HepG2 (cell line): Measurements from ENCODE around the gene MGARP. TPM values are rescaled to one million over a fixed set of nuclear protein-coding genes. Genes with fewer than 3 reads are reported as not detected.

ENCODE experiments used
- ATAC-seq: fragments of 200-7000 bp; cut with Tn5 transposase; 3 replicates; pipeline ENCODE4 v1.9.1; 2020; ENCODE audit warnings: mild to moderate bottlenecking, moderate library complexity
- BruUV-seq: library from RNA; stranded (reverse); fragments of 400-500 nt; replicated peaks from 2 replicates; lab custom pipeline; 2021; lab: Mats Ljungman, UMichigan
- CTCF ChIA-PET: fragments of 300-600 bp; formaldehyde crosslinking; extraction: SDS; loops from one replicate; lab custom pipeline; 2021; ENCODE audit warnings: low total read pairs, inconsistent platforms, low intra/inter-chr PET ratio; lab: Yijun Ruan, JAX
- POLR2A ChIA-PET: fragments of 350-600 bp; sonication (Branson Sonifier 250); formaldehyde crosslinking; loops from one replicate; lab custom pipeline; 2020; ENCODE audit warnings: antibody characterized with exemption, inconsistent platforms; lab: Yijun Ruan, JAX
- DNase-seq: peaks from one replicate; pipeline ENCODE4 v3.0.0-alpha.2; 2015; ENCODE audit warnings: low spot score
- FAIRE-seq: peaks from 3 replicates; lab custom pipeline; 2011; peaks lifted over from hg19 to GRCh38; lab: Jason Lieb, UNC
- H2AFZ ChIP-seq: one replicate; pipeline ENCODE4 v1.6.1; 2011; ENCODE audit warnings: low read length, inconsistent platforms
- H3K27ac ChIP-seq: fragments of 300-600 bp; 3 replicates; pipeline ENCODE4 v1.8.0; 2011; ENCODE audit warnings: mixed run types, mild to moderate bottlenecking, mixed read lengths, low read length, inconsistent platforms; ENCODE audit not compliant: insufficient read depth; ENCODE audit errors: extremely low read length
- H3K27me3 ChIP-seq, 2 experiments: fragments of 200-600 bp in 1 of 2; 2 replicates in 1 of 2; 3 replicates in 1 of 2; pipeline versions ENCODE4 v1.6.0 to v1.8.0; 2011; ENCODE audit warnings: low read length in 2 of 2, mild to moderate bottlenecking in 2 of 2, moderate library complexity in 2 of 2, inconsistent platforms in 1 of 2; ENCODE audit not compliant: insufficient read depth in 2 of 2, control insufficient read depth in 1 of 2
- H3K36me3 ChIP-seq, 2 experiments: fragments of 200-600 bp in 1 of 2; replicated peaks in 1 of 2; 2 replicates in 1 of 2; 3 replicates in 1 of 2; pipeline versions ENCODE4 v1.5.1 to v1.8.0; 2011; ENCODE audit warnings: low read length in 2 of 2, inconsistent platforms in 1 of 2; ENCODE audit not compliant: insufficient read depth in 2 of 2, control insufficient read depth in 1 of 2
- H3K4me1 ChIP-seq: 2 replicates; pipeline ENCODE4 v1.5.1; 2012; ENCODE audit warnings: low read length, inconsistent platforms; ENCODE audit not compliant: insufficient read depth
- H3K4me2 ChIP-seq: 2 replicates; pipeline ENCODE4 v1.6.0; 2011; ENCODE audit warnings: low read depth, low read length, inconsistent platforms
- H3K4me3 ChIP-seq, 3 experiments: fragments of 200-600 bp in 1 of 3; sonication (generic), shearing (Covaris generic) in 1 of 3; replicated peaks in 1 of 3; 2 replicates each; pipeline ENCODE4 v1.5.1; 2011 to 2016; ENCODE audit warnings: low read length in 3 of 3, inconsistent platforms in 2 of 3, low read depth in 2 of 3, mild to moderate bottlenecking in 2 of 3, control low read depth in 1 of 3, mixed read lengths in 1 of 3; ENCODE audit not compliant: insufficient read depth in 1 of 3
- H3K79me2 ChIP-seq: one replicate; pipeline ENCODE4 v1.6.1; 2011; ENCODE audit warnings: low read length, inconsistent platforms; ENCODE audit not compliant: insufficient read depth
- H3K9ac ChIP-seq: 2 replicates; pipeline ENCODE4 v1.6.0; 2011; ENCODE audit warnings: mild to moderate bottlenecking, low read depth, low read length, inconsistent platforms; ENCODE audit not compliant: insufficient read depth
- H3K9me3 ChIP-seq: 2 replicates; pipeline ENCODE4 v1.5.1; 2012; ENCODE audit warnings: mild to moderate bottlenecking, low read length
- H4K20me1 ChIP-seq: 2 replicates; pipeline ENCODE4 v1.6.0; 2011; ENCODE audit warnings: inconsistent platforms, mild to moderate bottlenecking, low read length, moderate library complexity; ENCODE audit not compliant: insufficient read depth
- ATF7-NPFF ChIP-seq: sonication (generic); formaldehyde crosslinking; IDR thresholded peaks from 2 replicates; pipeline ENCODE4 v1.8.1; 2023; ENCODE audit warnings: mild to moderate bottlenecking, low read depth, missing genetic modification reagents, moderate library complexity
- CBFB ChIP-seq: sonication (generic); formaldehyde crosslinking; IDR thresholded peaks from 2 replicates; pipeline ENCODE4 v1.4.0; 2020; ENCODE audit warnings: missing genetic modification reagents
- NCOA5 ChIP-seq: sonication (generic); formaldehyde crosslinking; IDR thresholded peaks from 2 replicates; pipeline ENCODE4 v1.4.0; 2020; ENCODE audit warnings: missing genetic modification reagents
- NFKBIZ ChIP-seq: IDR thresholded peaks from 2 replicates; pipeline ENCODE4 v1.6.1; 2018; ENCODE audit warnings: missing genetic modification reagents, missing compliant biosample characterization
- SP4 ChIP-seq: sonication (generic); formaldehyde crosslinking; IDR thresholded peaks from 2 replicates; pipeline ENCODE4 v1.8.1; 2023; ENCODE audit warnings: mild to moderate bottlenecking, missing genetic modification reagents
- SP5 ChIP-seq: IDR thresholded peaks from 2 replicates; pipeline ENCODE4 v1.6.1; 2016; ENCODE audit warnings: low read depth, borderline replicate concordance
- SRF ChIP-seq: IDR thresholded peaks from 2 replicates; pipeline ENCODE4 v1.6.1; 2011; ENCODE audit warnings: mild to moderate bottlenecking, low read depth, low read length, moderate library complexity
- ZC3H4 ChIP-seq: sonication (generic); formaldehyde crosslinking; IDR thresholded peaks from 2 replicates; pipeline ENCODE4 v1.4.0; 2020; ENCODE audit warnings: missing genetic modification reagents, borderline replicate concordance
- WGBS: methylation state at CpG from one replicate; pipeline ENCODE4 v1.1.6; 2017; ENCODE audit warnings: low lambda C conversion rate; 5-methylcytosine and 5-hydroxymethylcytosine counted together
- in situ Hi-C: cut with HindIII; loops from 2 replicates; pipeline ENCODE4 v1.10.0; 2017; ENCODE audit warnings: low pct_unique_long_range_greater_than_20kb; ENCODE audit not compliant: extremely low pct_ligation_motif_present
- intact Hi-C: fragments of 100-400 bp; cut with micrococcal nuclease; formaldehyde crosslinking; loops from one replicate; pipeline ENCODE4 v1.10.0; 2022; ENCODE audit not compliant: unreplicated experiment
- polyA plus RNA-seq, 8 experiments: library from polyadenylated mRNA; depleted of rRNA in 3 of 8; stranded (reverse) in 7 of 8; unstranded in 1 of 8; fragments of >200 nt; fragmentation: Illumina TruSeq in 4 of 8; extraction: Trizol in 4 of 8; gene quantifications; 2 replicates each; pipeline versions ENCODE4 v1.2.1 to v1.2.3, GENCODE V29; 2011 to 2016; ENCODE audit warnings: low read depth in 4 of 8, missing spikeins in 1 of 8, mixed read lengths in 1 of 8; ENCODE audit not compliant: insufficient read depth in 1 of 8
- total RNA-seq, 5 experiments: library from RNA; depleted of rRNA; stranded (reverse); fragments of >200 nt; fragmentation: Illumina TruSeq; extraction: Trizol; gene quantifications; 2 replicates each; pipeline ENCODE4 v1.2.3, GENCODE V29; 2016; ENCODE audit warnings: low read depth in 1 of 5
- TF ChIP-seq, protein P1 (sequence below): IDR thresholded peaks from 2 replicates; pipeline ENCODE4 v1.6.1; 2012; ENCODE audit warnings: inconsistent platforms
- TF ChIP-seq, protein P2 (sequence below): sonication (generic); formaldehyde crosslinking; IDR thresholded peaks from 2 replicates; pipeline ENCODE4 v1.8.0; 2022; ENCODE audit warnings: missing genetic modification reagents, mild to moderate bottlenecking, moderate library complexity, borderline replicate concordance
- TF ChIP-seq, protein P3 (sequence below): IDR thresholded peaks from 2 replicates; pipeline ENCODE4 v1.6.1; 2016; ENCODE audit warnings: low read depth
- TF ChIP-seq, protein P4 (sequence below): sonication (generic); formaldehyde crosslinking; IDR thresholded peaks from 2 replicates; pipeline ENCODE4 v1.8.1; 2022; ENCODE audit warnings: low read depth, mild to moderate bottlenecking, missing genetic modification reagents

Gene MGARP
- total and polyA plus RNA-seq, 2 of the 13 experiments (the other 11 are each of a cell fraction or from before 2014, with no cell fraction given): 0.11 to 0.13 TPM

DNA sequence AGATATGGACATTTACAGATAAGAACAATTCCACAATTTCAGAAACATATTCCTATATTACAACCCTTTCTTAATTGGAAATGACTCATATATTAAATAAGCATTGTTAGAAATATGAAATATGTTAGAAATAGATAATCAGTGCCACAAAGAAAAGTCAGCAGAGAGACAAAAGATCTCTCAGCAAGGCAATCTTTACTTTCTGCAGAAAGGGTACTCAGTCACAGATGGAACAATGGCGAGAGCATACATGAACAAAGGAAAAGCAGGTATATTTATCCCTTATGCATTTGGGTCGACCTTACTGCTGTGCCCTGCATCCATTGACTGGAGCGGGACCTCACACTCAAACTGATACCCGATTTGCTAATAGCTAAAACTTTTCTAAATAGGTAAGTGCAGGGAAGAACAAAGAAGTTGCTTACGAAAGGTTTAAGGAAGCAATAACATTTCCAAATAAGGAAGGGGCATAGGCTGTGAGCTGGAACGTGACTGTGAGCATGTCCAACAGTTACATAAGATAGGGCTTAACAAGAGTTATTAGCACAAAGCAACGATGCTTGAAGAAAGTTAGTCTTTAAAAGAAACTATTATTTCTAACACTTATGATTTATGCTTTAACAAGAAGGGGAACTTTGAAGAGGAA, 40.8 kb downstream of the MGARP start:
- Histone ChIP-seq H2AFZ (no peak overlapping the region), H3K27ac (no peak overlapping the region), H3K79me2 (no peaks in the 10 kb centered on the region), H3K9me3 (no peaks in the 10 kb centered on the region), H3K4me3 (no peak overlapping the region), H3K9ac (no peak overlapping the region), H3K36me3 (no peaks in the 10 kb centered on the region), H4K20me1 (no peaks in the 10 kb centered on the region), H3K4me2 (no peak overlapping the region), H3K27me3 (no peaks in the 10 kb centered on the region; a peak in 1 of 5 replicates), H3K4me1 (peaks cover 48% of the 10 kb centered on the region)
- ChIA-PET CTCF (no interaction called here), POLR2A (no interaction called here)
- DNase-seq (no peak), ATAC-seq (no peak), FAIRE-seq (no peak)
- WGBS: 63% methylated on average over 7 of the region's 7 CpGs
- TF ChIP-seq ATF7-NPFF (CRISPR knock-in tag): no peak
- peak; percentile 56; the same call in 1 of the 2 replicates for TF ChIP-seq SRF
- TF ChIP-seq SP5 (CRISPR knock-in tag): no peak
- TF ChIP-seq CBFB (CRISPR knock-in tag): no peak
- in situ Hi-C loops (no loop called here), intact Hi-C loops (no loop called here)
- BruUV-seq: no TSS peak

DNA sequence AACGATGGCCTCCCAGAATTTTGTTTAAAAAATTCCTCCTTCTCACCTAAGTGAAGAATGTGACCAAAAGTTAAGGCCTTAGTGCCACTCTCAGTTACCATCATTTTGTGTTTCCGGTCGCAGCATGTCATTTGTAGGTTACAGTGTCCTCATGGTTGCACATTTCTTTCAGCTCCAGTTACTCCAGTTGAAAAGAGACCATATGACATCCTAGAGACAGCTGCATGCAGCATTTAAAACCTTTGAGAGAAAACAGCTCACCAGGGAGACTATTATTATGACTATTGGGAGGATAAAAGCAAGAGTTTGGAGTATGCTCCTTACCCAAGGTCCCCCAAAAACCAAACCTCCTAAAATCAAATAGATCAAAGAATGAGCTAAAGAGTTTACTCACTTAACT, 45.8 kb downstream of the MGARP start:
- H3K4me1 ChIP-seq: peaks cover 14% of the 10 kb centered on the region
- ATAC-seq: no peak
- POLR2A ChIA-PET: no interaction called here
- no peaks in the 10 kb centered on the region for H3K79me2 ChIP-seq
- no peak for FAIRE-seq
- H3K4me3 ChIP-seq: no peak overlapping the region
- H3K4me2 ChIP-seq: no peak overlapping the region
- intact Hi-C loops (no loop called here), in situ Hi-C loops (loop anchor here (5.0 kb wide), 1 partner anchor 63 kb away; no protein-coding TSS in a partner anchor)
- H3K9me3 ChIP-seq: no peaks in the 10 kb centered on the region
- no peak overlapping the region for H3K27ac ChIP-seq
- H3K36me3 ChIP-seq: no peaks in the 10 kb centered on the region
- H3K27me3 ChIP-seq: no peaks in the 10 kb centered on the region; a peak in 1 of 5 replicates
- H2AFZ ChIP-seq: no peak overlapping the region
- CTCF ChIA-PET: no interaction called here
- no peaks in the 10 kb centered on the region for H4K20me1 ChIP-seq
- no TSS peak for BruUV-seq
- no peak for DNase-seq
- no peak overlapping the region for H3K9ac ChIP-seq
- 59% methylated on average over 3 of the region's 3 CpGs for WGBS
- TF ChIP-seq NCOA5 (CRISPR knock-in tag) (no peak), NFKBIZ (no peak), SP4 (CRISPR knock-in tag) (no peak), ZC3H4 (CRISPR knock-in tag) (no peak)
- TF ChIP-seq, protein P1, sequence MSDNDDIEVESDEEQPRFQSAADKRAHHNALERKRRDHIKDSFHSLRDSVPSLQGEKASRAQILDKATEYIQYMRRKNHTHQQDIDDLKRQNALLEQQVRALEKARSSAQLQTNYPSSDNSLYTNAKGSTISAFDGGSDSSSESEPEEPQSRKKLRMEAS: no peak
- TF ChIP-seq, protein P2, sequence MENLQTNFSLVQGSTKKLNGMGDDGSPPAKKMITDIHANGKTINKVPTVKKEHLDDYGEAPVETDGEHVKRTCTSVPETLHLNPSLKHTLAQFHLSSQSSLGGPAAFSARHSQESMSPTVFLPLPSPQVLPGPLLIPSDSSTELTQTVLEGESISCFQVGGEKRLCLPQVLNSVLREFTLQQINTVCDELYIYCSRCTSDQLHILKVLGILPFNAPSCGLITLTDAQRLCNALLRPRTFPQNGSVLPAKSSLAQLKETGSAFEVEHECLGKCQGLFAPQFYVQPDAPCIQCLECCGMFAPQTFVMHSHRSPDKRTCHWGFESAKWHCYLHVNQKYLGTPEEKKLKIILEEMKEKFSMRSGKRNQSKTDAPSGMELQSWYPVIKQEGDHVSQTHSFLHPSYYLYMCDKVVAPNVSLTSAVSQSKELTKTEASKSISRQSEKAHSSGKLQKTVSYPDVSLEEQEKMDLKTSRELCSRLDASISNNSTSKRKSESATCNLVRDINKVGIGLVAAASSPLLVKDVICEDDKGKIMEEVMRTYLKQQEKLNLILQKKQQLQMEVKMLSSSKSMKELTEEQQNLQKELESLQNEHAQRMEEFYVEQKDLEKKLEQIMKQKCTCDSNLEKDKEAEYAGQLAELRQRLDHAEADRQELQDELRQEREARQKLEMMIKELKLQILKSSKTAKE (CRISPR knock-in tag): no peak
- TF ChIP-seq, protein P3, sequence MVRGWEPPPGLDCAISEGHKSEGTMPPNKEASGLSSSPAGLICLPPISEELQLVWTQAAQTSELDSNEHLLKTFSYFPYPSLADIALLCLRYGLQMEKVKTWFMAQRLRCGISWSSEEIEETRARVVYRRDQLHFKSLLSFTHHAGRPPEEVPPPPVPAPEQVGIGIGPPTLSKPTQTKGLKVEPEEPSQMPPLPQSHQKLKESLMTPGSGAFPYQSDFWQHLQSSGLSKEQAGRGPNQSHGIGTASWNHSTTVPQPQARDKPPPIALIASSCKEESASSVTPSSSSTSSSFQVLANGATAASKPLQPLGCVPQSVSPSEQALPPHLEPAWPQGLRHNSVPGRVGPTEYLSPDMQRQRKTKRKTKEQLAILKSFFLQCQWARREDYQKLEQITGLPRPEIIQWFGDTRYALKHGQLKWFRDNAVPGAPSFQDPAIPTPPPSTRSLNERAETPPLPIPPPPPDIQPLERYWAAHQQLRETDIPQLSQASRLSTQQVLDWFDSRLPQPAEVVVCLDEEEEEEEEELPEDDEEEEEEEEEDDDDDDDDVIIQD (CRISPR knock-in tag): no peak
- TF ChIP-seq, protein P4, sequence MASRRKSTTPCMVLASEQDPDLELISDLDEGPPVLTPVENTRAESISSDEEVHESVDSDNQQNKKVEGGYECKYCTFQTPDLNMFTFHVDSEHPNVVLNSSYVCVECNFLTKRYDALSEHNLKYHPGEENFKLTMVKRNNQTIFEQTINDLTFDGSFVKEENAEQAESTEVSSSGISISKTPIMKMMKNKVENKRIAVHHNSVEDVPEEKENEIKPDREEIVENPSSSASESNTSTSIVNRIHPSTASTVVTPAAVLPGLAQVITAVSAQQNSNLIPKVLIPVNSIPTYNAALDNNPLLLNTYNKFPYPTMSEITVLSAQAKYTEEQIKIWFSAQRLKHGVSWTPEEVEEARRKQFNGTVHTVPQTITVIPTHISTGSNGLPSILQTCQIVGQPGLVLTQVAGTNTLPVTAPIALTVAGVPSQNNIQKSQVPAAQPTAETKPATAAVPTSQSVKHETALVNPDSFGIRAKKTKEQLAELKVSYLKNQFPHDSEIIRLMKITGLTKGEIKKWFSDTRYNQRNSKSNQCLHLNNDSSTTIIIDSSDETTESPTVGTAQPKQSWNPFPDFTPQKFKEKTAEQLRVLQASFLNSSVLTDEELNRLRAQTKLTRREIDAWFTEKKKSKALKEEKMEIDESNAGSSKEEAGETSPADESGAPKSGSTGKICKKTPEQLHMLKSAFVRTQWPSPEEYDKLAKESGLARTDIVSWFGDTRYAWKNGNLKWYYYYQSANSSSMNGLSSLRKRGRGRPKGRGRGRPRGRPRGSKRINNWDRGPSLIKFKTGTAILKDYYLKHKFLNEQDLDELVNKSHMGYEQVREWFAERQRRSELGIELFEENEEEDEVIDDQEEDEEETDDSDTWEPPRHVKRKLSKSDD (CRISPR knock-in tag): no peak
